OCI-LY7 (cell line): ENCODE measurements around the gene OLAH.

Experiments
- CTCF ChIP-seq: fragments of 200-600 bp; sonication (generic); conservative IDR thresholded peaks from 2 replicates; pipeline ENCODE4 v1.5.1; 2014; ENCODE audit warnings: mild to moderate bottlenecking, antibody characterized with exemption, low read length, moderate library complexity, mixed read lengths
- EZH2phosphoT487 ChIP-seq: fragments of 200-600 bp; sonication (generic); IDR thresholded peaks from 2 replicates; pipeline ENCODE4 v1.6.1; 2018; ENCODE audit warnings: low read depth, borderline replicate concordance, mild to moderate bottlenecking, mixed run types, antibody characterized with exemption, low read length, moderate library complexity, mixed read lengths

GRCh38 chr10:15088428-15089261, 44.9 kb downstream of the OLAH start, which contains the start of gene ACBD7:
- TF ChIP-seq CTCF (peak; percentile 31; the same call in 1 of the 2 replicates), EZH2phosphoT487 (no peak)
